SW 1271 (cell line): ENCODE data around the gene ITGAD.

Source experiments
- DNase-seq, 2 experiments: peaks; one replicate each; lab custom pipeline; 2025; lab: John Stamatoyannopoulos, UW

Gene ITGAD

GRCh38 chr16:31474773-31475738, 81.9 kb downstream of the ITGAD start:
- DNase-seq = no peak

GRCh38 chr16:31475946-31476302, 82.8 kb downstream of the ITGAD start:
- DNase-seq = no peak
